Activated CD4-positive, alpha-beta T cell treated with anti-CD3 and anti-CD28 coated beads for 36 hours (primary cell): ENCODE results near the gene C12orf60. TPM values are rescaled to one million over a fixed set of nuclear protein-coding genes. Genes with fewer than 3 reads are reported as not detected.
A peak's percentile ranks its signal among the peaks of the same experiment; 100 is the strongest.

Experiments used
- ATAC-seq: fragments of 200-7000 bp; cut with Tn5 transposase; one replicate; pipeline ENCODE4 v1.10.0; 2021; ENCODE audit warnings: mild to moderate bottlenecking, moderate library complexity
- CTCF ChIA-PET: fragments of 350-600 bp; sonication (Branson Sonifier 250); formaldehyde crosslinking; loops from one replicate; lab custom pipeline; 2021; ENCODE audit warnings: antibody characterized with exemption; lab: Charles Lee
- POLR2A ChIA-PET: fragments of 350-600 bp; sonication (Branson Sonifier 250); formaldehyde crosslinking; loops from one replicate; lab custom pipeline; 2021; ENCODE audit warnings: antibody characterized with exemption, inconsistent platforms; lab: Charles Lee
- DNase-seq: peaks from one replicate; pipeline ENCODE4 v3.0.0-alpha.2; 2020
- H3K27ac Mint-ChIP-seq: one replicate; pipeline ENCODE4 v1.8.0; 2021; ENCODE audit warnings: mixed read lengths
- H3K27me3 Mint-ChIP-seq: one replicate; pipeline ENCODE4 v1.8.0; 2021; ENCODE audit warnings: mixed read lengths
- H3K36me3 Mint-ChIP-seq: one replicate; pipeline ENCODE4 v1.8.0; 2021; ENCODE audit warnings: low read depth, mixed read lengths
- H3K4me1 Mint-ChIP-seq: one replicate; pipeline ENCODE4 v1.8.0; 2021; ENCODE audit warnings: mixed read lengths
- H3K4me3 Mint-ChIP-seq: one replicate; pipeline ENCODE4 v1.8.0; 2021; ENCODE audit warnings: mild to moderate bottlenecking, moderate library complexity, mixed read lengths
- H3K9me3 Mint-ChIP-seq: one replicate; pipeline ENCODE4 v1.8.0; 2021; ENCODE audit warnings: low read depth, mixed read lengths
- intact Hi-C, 2 experiments: fragments of 100-400 bp; cut with DNase I in 1 of 2; cut with micrococcal nuclease in 1 of 2; formaldehyde crosslinking; loops; one replicate each; pipeline versions ENCODE4 v1.14.2 to v1.15.1; 2022 to 2024; cut with DNase I, micrococcal nuclease
- total RNA-seq, 2 experiments: library from RNA; stranded (reverse); gene quantifications; one replicate each; pipeline ENCODE4 v1.2.3, GENCODE V29; 2021

C12orf60 gene
- total RNA-seq, 2 experiments from 2014 or later: 2.9 to 3.0 TPM

DNA sequence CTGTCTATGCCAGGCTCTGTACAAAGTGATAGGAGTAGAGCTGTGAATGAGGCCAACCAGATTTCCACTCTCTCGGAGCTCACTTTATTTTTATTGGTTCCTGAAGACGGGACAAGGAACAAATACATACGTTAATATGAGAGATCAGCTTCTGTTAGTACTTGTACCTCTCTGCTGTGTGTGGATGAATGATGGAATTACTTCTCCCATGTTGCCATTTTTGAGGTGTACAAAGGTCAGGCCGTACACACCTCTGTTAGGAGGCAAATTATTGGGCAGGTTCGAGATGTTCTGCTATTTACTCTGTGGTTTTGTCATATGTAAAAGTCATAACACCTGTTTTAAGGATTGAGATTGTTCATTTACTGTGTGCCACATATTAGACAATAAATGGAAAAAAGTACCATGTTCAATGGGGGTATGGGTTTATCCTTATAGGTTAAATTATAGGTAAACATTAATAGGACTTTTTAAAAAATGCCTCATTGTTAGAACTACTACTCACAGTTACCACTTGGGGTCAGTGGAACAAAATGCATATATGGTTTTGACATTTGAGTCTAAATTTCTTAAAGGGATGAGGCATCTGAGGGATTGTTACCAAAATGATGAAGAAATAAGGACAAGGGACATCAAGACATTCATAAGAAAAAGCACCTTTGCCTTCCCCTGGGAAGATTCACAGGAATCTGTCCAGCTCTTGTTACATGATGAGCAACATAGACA is 27.1 kb upstream of the C12orf60 start:
- CTCF ChIA-PET: interaction anchor here (1.2 to 2.4 kb wide), 6 partner anchors 16 to 219 kb away, joined by 4 to 14 read pairs (median 5); partner anchors contain the start of genes C12orf60 and WBP11
- intact Hi-C loops: loop anchor here in 1 of 2 experiments (10.0 kb wide), 3 partner anchors 382 to 1108 kb away; partner anchors contain the start of gene STRAP
- Mint-ChIP-seq H3K36me3 (peaks cover 3% of the 10 kb centered on the region), H3K27ac (peak overlapping the region; percentile 97), H3K4me1 (peaks cover 33% of the 10 kb centered on the region), H3K9me3 (no peaks in the 10 kb centered on the region), H3K27me3 (no peaks in the 10 kb centered on the region), H3K4me3 (peak overlapping the region; percentile 96)
- POLR2A ChIA-PET: interaction anchor here (3.2 kb wide), 1 partner anchor 26 kb away, joined by 16 read pairs; the partner anchor contains the start of genes C12orf60 and WBP11
- ATAC-seq (no peak), DNase-seq (no peak)

DNA sequence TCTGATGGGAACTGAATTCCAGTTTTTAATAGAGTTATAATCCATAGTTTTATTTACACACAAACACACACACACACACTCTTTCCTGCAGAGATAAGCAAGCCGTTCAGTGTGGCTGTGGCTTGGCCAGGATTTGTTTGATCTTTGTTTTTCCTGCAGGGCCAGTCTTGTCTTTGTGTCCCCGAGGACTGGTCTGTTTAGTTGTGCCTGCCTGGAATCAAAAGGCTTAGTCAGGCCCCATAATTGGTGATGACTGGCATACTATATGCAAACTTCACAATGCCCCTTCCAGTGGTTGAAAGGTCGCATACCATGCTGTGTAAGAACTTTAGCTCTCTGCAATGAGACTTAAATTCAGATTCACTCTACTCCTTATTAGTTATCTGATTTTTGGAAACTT is 26.2 kb upstream of the C12orf60 start:
- Mint-ChIP-seq H3K4me1 (peaks cover 26% of the 10 kb centered on the region), H3K9me3 (no peaks in the 10 kb centered on the region), H3K27ac (no peak overlapping the region), H3K4me3 (no peak overlapping the region), H3K27me3 (no peaks in the 10 kb centered on the region), H3K36me3 (peaks cover 3% of the 10 kb centered on the region)
- ATAC-seq (no peak), DNase-seq (no peak)
- ChIA-PET CTCF (interaction anchor here (0.6 to 1.5 kb wide), 4 partner anchors 8 to 164 kb away, joined by 3 to 5 read pairs (median 4); partner anchors contain the start of genes C12orf60 and WBP11), POLR2A (interaction anchor here (1.2 kb wide), 1 partner anchor 15 kb away, joined by 3 read pairs; no protein-coding TSS in a partner anchor)
- intact Hi-C loops: loop anchor here in 1 of 2 experiments (10.0 kb wide), 3 partner anchors 382 to 1108 kb away; partner anchors contain the start of gene STRAP

- POLR2A ChIA-PET: no interaction called here
- intact Hi-C loops: loop anchor here in 1 of 2 experiments (10.0 kb wide), 3 partner anchors 385 to 1105 kb away; partner anchors contain the start of gene STRAP
Measured at GRCh38 chr12:14779834-14780233, 23.6 kb upstream of the C12orf60 start.

DNA sequence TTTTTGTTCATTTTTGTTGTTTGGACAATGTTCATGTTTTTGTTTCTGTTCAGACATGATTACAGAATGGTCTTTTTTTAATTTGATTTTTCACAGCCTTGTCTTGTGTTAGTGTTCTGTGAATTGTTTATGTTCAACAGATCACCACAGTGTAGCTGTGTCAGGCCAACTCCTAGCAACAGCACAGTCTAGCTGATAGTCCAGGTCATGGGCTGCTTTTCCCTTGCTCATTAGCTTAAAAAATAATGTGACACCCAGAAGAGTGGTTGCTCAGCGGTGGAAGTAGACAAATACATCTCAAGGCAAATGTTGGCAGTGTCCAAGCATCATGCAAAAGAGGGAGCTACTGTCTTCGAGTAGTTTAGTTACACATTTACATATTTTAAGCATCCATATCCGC is 22.6 kb upstream of the C12orf60 start:
- ChIA-PET CTCF (interaction anchor here (0.8 to 1.0 kb wide), 2 partner anchors 21 to 215 kb away, joined by 3 to 4 read pairs; no protein-coding TSS in a partner anchor), POLR2A (interaction anchor here (2.2 kb wide), 1 partner anchor 11 kb away, joined by 9 read pairs; no protein-coding TSS in a partner anchor)
- no peak for DNase-seq
- H3K9me3 Mint-ChIP-seq: no peaks in the 10 kb centered on the region
- no peaks in the 10 kb centered on the region for H3K27me3 Mint-ChIP-seq
- peaks cover 11% of the 10 kb centered on the region for H3K36me3 Mint-ChIP-seq
- intact Hi-C loops: no loop called here
- H3K4me3 Mint-ChIP-seq: no peak overlapping the region
- peaks cover 11% of the 10 kb centered on the region for H3K4me1 Mint-ChIP-seq
- H3K27ac Mint-ChIP-seq: no peak overlapping the region
- no peak for ATAC-seq

More at GRCh38 chr12:14779834-14780233, 23.6 kb upstream of the C12orf60 start:
- no peaks in the 10 kb centered on the region for H3K9me3 Mint-ChIP-seq
- H3K4me1 Mint-ChIP-seq: peaks cover 17% of the 10 kb centered on the region
- no peaks in the 10 kb centered on the region for H3K27me3 Mint-ChIP-seq
- H3K36me3 Mint-ChIP-seq: peaks cover 8% of the 10 kb centered on the region
- ATAC-seq (no peak), DNase-seq (no peak)
- CTCF ChIA-PET: interaction anchor here (1.0 kb wide), 1 partner anchor 50 kb away, joined by 5 read pairs; no protein-coding TSS in a partner anchor
- H3K27ac Mint-ChIP-seq: no peak overlapping the region
- H3K4me3 Mint-ChIP-seq: no peak overlapping the region

DNA sequence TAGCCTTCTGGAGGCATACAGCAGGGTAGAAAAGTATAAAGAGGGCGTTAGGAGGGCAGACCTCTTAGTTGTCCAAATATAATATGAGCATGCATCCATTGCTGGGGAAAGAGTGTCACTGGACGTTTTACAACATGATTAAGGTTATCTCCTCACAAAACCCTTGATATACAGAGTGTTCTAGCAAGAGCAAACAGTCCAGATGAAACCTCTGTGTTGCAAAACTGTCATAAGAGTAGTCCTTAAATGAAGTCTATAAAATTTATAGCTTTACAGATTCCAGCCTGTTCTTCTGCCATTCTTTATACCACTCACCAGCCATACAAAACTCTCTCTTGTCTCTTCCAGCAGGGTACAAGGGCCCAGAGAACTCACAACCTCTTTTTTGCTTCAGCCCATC is 21.9 kb upstream of the C12orf60 start:
- Mint-ChIP-seq H3K27ac (no peak overlapping the region), H3K36me3 (peaks cover 13% of the 10 kb centered on the region), H3K4me3 (no peak overlapping the region), H3K9me3 (no peaks in the 10 kb centered on the region), H3K4me1 (peaks cover 4% of the 10 kb centered on the region), H3K27me3 (no peaks in the 10 kb centered on the region)
- CTCF ChIA-PET: interaction anchor here (0.8 to 1.2 kb wide), 4 partner anchors 11 to 153 kb away, joined by 3 to 4 read pairs (median 3); a partner anchor contains a TSS
- intact Hi-C loops: no loop called here
- DNase-seq (no peak), ATAC-seq (no peak)
- POLR2A ChIA-PET: interaction anchor here (2.2 kb wide), 1 partner anchor 12 kb away, joined by 9 read pairs; no protein-coding TSS in a partner anchor

GRCh38 chr12:14782756-14783155 is 20.7 kb upstream of the C12orf60 start:
- intact Hi-C loops: no loop called here
- no peak for ATAC-seq
- Mint-ChIP-seq H3K4me1 (no peaks in the 10 kb centered on the region), H3K36me3 (peaks cover 23% of the 10 kb centered on the region), H3K27me3 (no peaks in the 10 kb centered on the region), H3K27ac (no peak overlapping the region), H3K4me3 (no peak overlapping the region), H3K9me3 (no peaks in the 10 kb centered on the region)
- ChIA-PET POLR2A (no interaction called here), CTCF (interaction anchor here (1.1 to 1.2 kb wide), 2 partner anchors 14 to 154 kb away, joined by 3 to 4 read pairs; no protein-coding TSS in a partner anchor)
- no peak for DNase-seq

DNA sequence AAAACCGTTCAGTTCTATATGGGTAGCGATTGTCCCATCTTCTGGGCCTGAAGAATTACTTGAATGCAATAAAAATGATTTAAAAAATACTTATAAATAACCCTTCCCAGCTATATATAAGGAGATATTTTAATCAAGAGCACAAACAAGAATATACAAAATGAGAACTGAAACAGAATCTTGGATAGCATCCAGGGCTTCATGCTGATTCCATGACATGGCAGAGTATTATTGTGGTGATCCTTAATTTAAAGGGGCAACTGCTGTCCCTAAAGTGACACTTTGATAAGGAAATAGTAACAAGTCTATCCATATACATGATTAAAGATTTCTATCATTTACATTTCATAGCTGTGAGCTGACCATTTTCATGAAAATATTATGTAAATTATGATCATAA is 19.0 kb upstream of the C12orf60 start:
- ATAC-seq (no peak), DNase-seq (no peak)
- no peak overlapping the region for H3K4me3 Mint-ChIP-seq
- POLR2A ChIA-PET: interaction anchor here (0.9 to 1.6 kb wide), 3 partner anchors 9 to 19 kb away, joined by 3 to 6 read pairs (median 5); partner anchors contain the start of genes C12orf60 and WBP11
- CTCF ChIA-PET: interaction anchor here (0.8 to 2.2 kb wide), 6 partner anchors 10 to 216 kb away, joined by 3 to 13 read pairs (median 4); partner anchors contain the start of genes C12orf60 and WBP11
- peaks cover 32% of the 10 kb centered on the region for H3K36me3 Mint-ChIP-seq
- H3K27me3 Mint-ChIP-seq: no peaks in the 10 kb centered on the region
- intact Hi-C loops: no loop called here
- no peaks in the 10 kb centered on the region for H3K4me1 Mint-ChIP-seq
- no peak overlapping the region for H3K27ac Mint-ChIP-seq
- H3K9me3 Mint-ChIP-seq: no peaks in the 10 kb centered on the region

DNA sequence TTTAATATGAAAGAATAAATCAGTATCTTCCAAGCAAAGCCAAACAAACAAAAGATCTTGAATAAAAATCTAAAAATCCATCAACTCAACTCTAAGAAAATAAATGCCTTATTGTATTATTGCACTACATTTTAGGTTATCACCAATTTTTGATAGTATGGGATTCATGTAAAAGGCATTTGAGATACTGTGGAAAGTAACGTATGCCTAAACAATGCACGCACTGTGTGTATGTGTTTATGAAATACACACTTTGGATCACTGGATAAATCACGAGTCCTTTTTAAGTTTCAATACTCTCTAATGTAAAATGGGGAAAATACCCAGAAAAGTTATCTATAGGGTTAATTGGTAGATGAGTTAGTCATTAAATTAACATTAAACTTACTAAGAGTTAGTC is 17.9 kb upstream of the C12orf60 start:
- H3K36me3 Mint-ChIP-seq: peaks cover 43% of the 10 kb centered on the region
- ATAC-seq: no peak
- H3K4me3 Mint-ChIP-seq: no peak overlapping the region
- H3K27me3 Mint-ChIP-seq: no peaks in the 10 kb centered on the region
- H3K9me3 Mint-ChIP-seq: no peaks in the 10 kb centered on the region
- no peaks in the 10 kb centered on the region for H3K4me1 Mint-ChIP-seq
- no peak overlapping the region for H3K27ac Mint-ChIP-seq
- CTCF ChIA-PET: no interaction called here
- POLR2A ChIA-PET: interaction anchor here (1.0 kb wide), 1 partner anchor 10 kb away, joined by 4 read pairs; no protein-coding TSS in a partner anchor
- intact Hi-C loops: no loop called here
- no peak for DNase-seq

- ChIA-PET POLR2A (interaction anchor here (0.7 kb wide), 1 partner anchor 114 kb away, joined by 3 read pairs; no protein-coding TSS in a partner anchor), CTCF (interaction anchor here (0.6 to 1.1 kb wide), 2 partner anchors 195 to 200 kb away, joined by 3 to 4 read pairs; no protein-coding TSS in a partner anchor)
- DNase-seq (no peak), ATAC-seq (no peak)
- Mint-ChIP-seq H3K27ac (no peak overlapping the region), H3K27me3 (no peaks in the 10 kb centered on the region), H3K36me3 (peaks cover 72% of the 10 kb centered on the region), H3K9me3 (no peaks in the 10 kb centered on the region), H3K4me1 (no peaks in the 10 kb centered on the region), H3K4me3 (no peak overlapping the region)
- intact Hi-C loops: no loop called here
Measured at GRCh38 chr12:14795028-14795448, 8.4 kb upstream of the C12orf60 start.

DNA sequence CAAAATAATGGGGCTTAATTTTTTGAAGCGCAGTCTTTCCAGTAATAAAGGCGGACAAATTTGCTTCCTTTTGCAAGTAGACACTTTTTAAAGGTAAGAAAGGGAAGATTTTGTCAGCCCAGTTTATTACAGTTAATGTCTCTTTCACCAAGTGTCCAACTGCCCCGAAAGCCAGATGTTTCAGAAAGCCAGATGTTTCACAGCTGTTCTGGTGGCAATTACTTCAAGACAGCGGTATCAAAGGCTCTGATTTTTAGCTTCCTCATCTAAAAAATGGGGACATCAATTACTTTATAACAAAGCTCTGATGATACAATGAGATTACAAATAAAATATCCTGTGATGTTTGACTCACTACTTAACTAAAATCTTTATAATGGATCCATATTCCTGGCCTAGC is 1.2 kb upstream of the C12orf60 start:
- Mint-ChIP-seq H3K27me3 (no peaks in the 10 kb centered on the region), H3K9me3 (no peaks in the 10 kb centered on the region), H3K36me3 (peaks cover 27% of the 10 kb centered on the region), H3K4me3 (no peak overlapping the region), H3K27ac (no peak overlapping the region), H3K4me1 (peaks cover 33% of the 10 kb centered on the region)
- ChIA-PET CTCF (interaction anchor here (0.6 to 5.6 kb wide), 9 partner anchors 12 to 420 kb away, joined by 3 to 38 read pairs (median 4); partner anchors contain the start of gene RERG), POLR2A (interaction anchor here (1.8 to 2.2 kb wide), 2 partner anchors 28 to 32 kb away, joined by 16 to 24 read pairs; a partner anchor contains a TSS)
- no peak for DNase-seq
- intact Hi-C loops: loop anchor here (2.0 to 10.0 kb wide), 4 partner anchors 147 to 1083 kb away; partner anchors contain the start of genes ARHGDIB (in 1 of the 2) and STRAP (in 1 of the 2)
- ATAC-seq: no peak

- Mint-ChIP-seq H3K27ac (no peak overlapping the region), H3K36me3 (peaks cover 23% of the 10 kb centered on the region), H3K4me1 (peaks cover 33% of the 10 kb centered on the region), H3K4me3 (no peak overlapping the region), H3K9me3 (no peaks in the 10 kb centered on the region), H3K27me3 (no peaks in the 10 kb centered on the region)
- CTCF ChIA-PET: interaction anchor here (0.6 to 5.6 kb wide), 10 partner anchors 13 to 418 kb away, joined by 3 to 38 read pairs (median 4); partner anchors contain the start of gene RERG
- no peak for ATAC-seq
- intact Hi-C loops: loop anchor here (1.0 to 10.0 kb wide), 9 partner anchors 28 to 1082 kb away; partner anchors contain the start of genes ARHGDIB (in 2 of the 2) and STRAP (in 2 of the 2)
- DNase-seq: no peak
- POLR2A ChIA-PET: interaction anchor here (1.2 to 2.2 kb wide), 3 partner anchors 18 to 32 kb away, joined by 3 to 24 read pairs (median 16); a partner anchor contains a TSS
Measured at GRCh38 chr12:14802721-14803010, 804 bp upstream of the C12orf60 start.
